Kidney (tissue), 14 donors: ENCODE results near the gene OTULIN. TPM values are rescaled to one million over a fixed set of nuclear protein-coding genes. Genes with fewer than 3 reads are reported as not detected.

Experiments
- DNase-seq, 5 donors: peaks; one replicate each; pipeline ENCODE4 v3.0.0-alpha.2; 2013 to 2020
- FAIRE-seq: peaks from 2 replicates; lab custom pipeline; 2012; peaks lifted over from hg19 to GRCh38; lab: Jason Lieb, UNC
- H3K27ac ChIP-seq, 2 donors: one replicate each; pipeline ENCODE4 v1.7.0; 2013; ENCODE audit warnings: low read depth in 2 of 2, low read length in 2 of 2, inconsistent platforms in 1 of 2
- H3K27me3 ChIP-seq: one replicate; pipeline ENCODE4 v1.7.1; 2013; ENCODE audit warnings: low read length, inconsistent platforms; ENCODE audit not compliant: control insufficient read depth, insufficient read depth
- H3K36me3 ChIP-seq, 3 donors: one replicate each; pipeline versions ENCODE4 v1.7.0 to v1.7.1; 2013; ENCODE audit warnings: low read length in 3 of 3, control low read depth in 1 of 3, inconsistent platforms in 1 of 3; ENCODE audit not compliant: insufficient read depth in 3 of 3, control insufficient read depth in 2 of 3
- H3K4me1 ChIP-seq, 3 donors: one replicate each; pipeline versions ENCODE4 v1.7.0 to v1.7.1; 2013; ENCODE audit warnings: low read length in 3 of 3, inconsistent platforms in 1 of 3, low read depth in 1 of 3; ENCODE audit not compliant: control insufficient read depth in 2 of 3, insufficient read depth in 2 of 3
- H3K4me3 ChIP-seq, 3 donors: one replicate each; pipeline versions ENCODE4 v1.7.0 to v1.8.1; 2013; ENCODE audit warnings: low read length in 3 of 3, control low read depth in 1 of 3, inconsistent platforms in 1 of 3
- H3K9ac ChIP-seq, 3 donors: one replicate each; pipeline versions ENCODE4 v1.7.0 to v1.7.1; 2013; ENCODE audit warnings: low read length in 3 of 3, control low read depth in 1 of 3, inconsistent platforms in 1 of 3
- H3K9me3 ChIP-seq, 3 donors: one replicate each; pipeline versions ENCODE4 v1.7.0 to v1.7.1; 2013; ENCODE audit warnings: low read length in 3 of 3, control low read depth in 1 of 3, inconsistent platforms in 1 of 3; ENCODE audit not compliant: control insufficient read depth in 2 of 3, insufficient read depth in 1 of 3
- intact Hi-C: fragments of 100-400 bp; cut with DNase I; formaldehyde crosslinking; loops from one replicate; pipeline ENCODE4 v1.11.1; 2022
- polyA plus RNA-seq: library from polyadenylated mRNA; stranded (reverse); fragments of 350-450 nt; fragmentation: Illumina TruSeq; extraction: RNeasy Lipid Tissue Mini Kit (QIAGEN cat#74804); gene quantifications from one replicate; pipeline ENCODE4 v1.2.3, GENCODE V29; 2014; ENCODE audit warnings: low read depth, low replicate concordance; ENCODE audit not compliant: insufficient read depth
- total RNA-seq: library from RNA; stranded (reverse); fragmentation: NEBNext Ultra II Directional; extraction: Animal tissue kit (Norgen Biotek cat#: 25700); gene quantifications from one replicate; pipeline ENCODE4 v1.2.1, GENCODE V29; 2021
- TF ChIP-seq, protein P1 (sequence below): IDR thresholded peaks from 3 replicates; pipeline ENCODE4 v1.5.1; 2012; ENCODE audit warnings: mild to moderate bottlenecking, moderate library complexity, borderline replicate concordance; ENCODE audit not compliant: insufficient read depth; ENCODE audit errors: extremely low read depth
- donor health status: control.
- donor health status: control.
- donor health status: control.
- donor health status: control.
- donor health status: control.
- donor health status: DM: yes; HTN: yes; CAD: no.
- donor health status: Normal renal cell carcinoma (clear cell type).

OTULIN gene
- total and polyA plus RNA-seq, 2 donors from 2014 or later = 9.0 to 28.4 TPM

DNA sequence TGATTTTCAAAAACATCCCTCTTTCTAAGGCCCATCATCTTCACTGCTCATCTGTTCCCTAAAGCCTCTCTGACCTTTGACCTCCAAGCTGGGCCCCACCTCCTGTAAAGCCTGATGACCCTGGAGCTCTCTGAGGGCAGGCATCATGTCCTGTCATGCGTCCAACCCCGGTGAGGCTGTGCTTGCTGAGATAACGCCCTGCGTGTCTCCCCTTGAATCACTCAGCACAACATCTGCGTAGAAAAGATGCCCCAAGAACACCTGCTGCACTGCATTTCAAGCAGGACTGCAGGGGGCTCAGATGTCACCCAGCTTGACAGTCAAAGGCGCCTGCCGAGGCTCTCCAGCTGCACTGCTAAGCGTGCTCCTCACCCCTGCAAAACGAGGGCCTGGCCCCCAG, 78.0 kb downstream of the OTULIN start:
- FAIRE-seq (no peak), DNase-seq (peak in 4 of 5 donors; percentile 44 to 61 (median 55))
- Histone ChIP-seq H3K4me1 (no peaks in the 10 kb centered on the region), H3K4me3 (no peak overlapping the region), H3K36me3 (peaks cover 0 to 8% (median 5%) of the 10 kb centered on the region in 3 donors), H3K27me3 (no peaks in the 10 kb centered on the region), H3K9me3 (no peaks in the 10 kb centered on the region), H3K9ac (no peak overlapping the region), H3K27ac (no peak overlapping the region)
- intact Hi-C loops = no loop called here
- TF ChIP-seq, protein P1, sequence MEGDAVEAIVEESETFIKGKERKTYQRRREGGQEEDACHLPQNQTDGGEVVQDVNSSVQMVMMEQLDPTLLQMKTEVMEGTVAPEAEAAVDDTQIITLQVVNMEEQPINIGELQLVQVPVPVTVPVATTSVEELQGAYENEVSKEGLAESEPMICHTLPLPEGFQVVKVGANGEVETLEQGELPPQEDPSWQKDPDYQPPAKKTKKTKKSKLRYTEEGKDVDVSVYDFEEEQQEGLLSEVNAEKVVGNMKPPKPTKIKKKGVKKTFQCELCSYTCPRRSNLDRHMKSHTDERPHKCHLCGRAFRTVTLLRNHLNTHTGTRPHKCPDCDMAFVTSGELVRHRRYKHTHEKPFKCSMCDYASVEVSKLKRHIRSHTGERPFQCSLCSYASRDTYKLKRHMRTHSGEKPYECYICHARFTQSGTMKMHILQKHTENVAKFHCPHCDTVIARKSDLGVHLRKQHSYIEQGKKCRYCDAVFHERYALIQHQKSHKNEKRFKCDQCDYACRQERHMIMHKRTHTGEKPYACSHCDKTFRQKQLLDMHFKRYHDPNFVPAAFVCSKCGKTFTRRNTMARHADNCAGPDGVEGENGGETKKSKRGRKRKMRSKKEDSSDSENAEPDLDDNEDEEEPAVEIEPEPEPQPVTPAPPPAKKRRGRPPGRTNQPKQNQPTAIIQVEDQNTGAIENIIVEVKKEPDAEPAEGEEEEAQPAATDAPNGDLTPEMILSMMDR = no peak

DNA sequence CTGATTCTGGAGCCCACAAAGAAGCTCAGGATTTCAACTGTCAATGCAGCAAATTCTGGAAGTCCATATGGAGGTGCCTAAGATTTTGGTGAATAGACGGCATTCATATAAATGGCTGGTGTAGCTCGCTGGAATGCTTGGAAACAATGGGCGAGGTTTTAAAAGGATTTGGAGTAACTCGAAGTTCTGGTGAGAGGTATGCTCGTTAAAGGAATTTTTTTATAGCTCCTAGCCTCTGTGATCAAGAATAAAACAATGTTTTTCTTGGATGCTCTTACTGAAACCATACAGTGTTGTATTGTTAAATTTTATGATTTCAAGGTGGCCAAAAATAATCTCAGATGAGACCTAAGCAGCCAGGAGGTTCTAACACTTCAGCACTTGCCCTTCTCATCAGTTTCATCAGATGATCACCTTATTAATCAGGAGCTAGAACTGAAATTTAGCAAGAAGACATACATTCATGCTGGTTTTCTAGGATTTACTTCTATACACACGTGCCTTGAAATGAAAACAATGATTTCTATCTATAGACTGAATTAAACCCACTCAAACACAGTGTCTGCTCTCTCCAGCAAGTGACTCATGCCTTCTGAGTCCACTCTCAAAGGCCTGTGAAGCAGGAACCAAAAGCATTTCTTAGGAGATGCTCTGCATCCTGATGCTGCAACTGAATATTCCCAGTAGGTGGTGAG, 79.2 kb downstream of the OTULIN start:
- Histone ChIP-seq H3K9ac (no peak overlapping the region), H3K27me3 (no peaks in the 10 kb centered on the region), H3K9me3 (no peaks in the 10 kb centered on the region), H3K4me3 (no peak overlapping the region), H3K27ac (no peak overlapping the region), H3K36me3 (peaks cover 0 to 8% (median 8%) of the 10 kb centered on the region in 3 donors), H3K4me1 (no peaks in the 10 kb centered on the region)
- intact Hi-C loops = no loop called here
- DNase-seq = no peak
- TF ChIP-seq, protein P1 = no peak
- no peak for FAIRE-seq

DNA sequence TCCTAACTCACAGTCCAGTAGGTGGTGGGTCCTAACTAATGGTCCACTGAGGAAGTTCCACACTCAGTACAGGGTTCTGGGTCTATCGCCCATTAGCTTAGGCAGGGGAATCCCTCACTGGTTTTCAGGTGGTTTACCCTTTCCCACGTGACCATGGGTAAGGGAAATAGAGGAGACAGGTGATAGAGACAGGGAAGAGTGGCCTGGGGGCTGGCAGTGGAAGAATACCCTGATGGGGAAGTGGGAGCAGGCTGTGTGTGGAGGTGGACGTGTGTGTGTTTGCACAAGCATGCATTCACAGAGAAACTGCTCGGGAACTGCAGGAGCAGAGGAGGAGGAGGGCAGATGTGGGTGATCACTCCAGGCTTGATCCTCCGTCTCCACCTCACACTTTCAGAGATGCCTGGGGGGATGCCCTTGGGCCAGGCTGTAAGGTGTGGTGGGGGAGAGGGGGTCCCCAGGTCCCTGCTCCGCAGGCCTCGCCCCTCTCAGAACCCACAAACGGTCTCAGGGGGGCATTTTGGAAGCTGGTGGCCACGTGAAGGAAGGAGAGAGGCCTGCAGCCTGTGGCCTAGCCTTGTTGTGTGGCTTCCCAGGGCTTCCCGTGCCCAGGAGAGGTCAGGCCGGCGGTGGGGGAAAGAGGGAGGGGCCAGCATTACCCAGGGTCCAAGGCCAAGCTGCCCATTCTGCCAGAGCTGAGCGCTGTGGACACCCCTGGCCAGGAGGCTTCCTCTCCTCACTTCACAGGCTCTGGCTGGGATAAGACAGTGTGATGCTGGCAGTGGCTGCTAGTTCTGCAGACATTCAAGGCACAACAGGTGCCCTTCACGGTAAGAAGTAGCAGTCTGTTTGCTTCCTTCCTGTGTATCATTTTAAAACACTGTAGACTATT, 80.0 kb downstream of the OTULIN start:
- DNase-seq (no peak), FAIRE-seq (no peak)
- H3K9me3 ChIP-seq = no peaks in the 10 kb centered on the region
- no peak overlapping the region for H3K4me3 ChIP-seq
- peaks cover 0 to 10% (median 8%) of the 10 kb centered on the region in 3 donors for H3K36me3 ChIP-seq
- no peak overlapping the region for H3K9ac ChIP-seq
- TF ChIP-seq, protein P1 = no peak
- no peak overlapping the region for H3K27ac ChIP-seq
- intact Hi-C loops = no loop called here
- no peaks in the 10 kb centered on the region for H3K27me3 ChIP-seq
- H3K4me1 ChIP-seq = no peaks in the 10 kb centered on the region
